Measurements from ENCODE around the gene CTNNA2. TPM values are rescaled to one million over a fixed set of nuclear protein-coding genes. Genes with fewer than 3 reads are reported as not detected.

The CTNNA2 gene
- total and polyA plus RNA-seq, 2 of the 8 experiments (the other 6 are each of a cell fraction or from before 2014, with no cell fraction given): 3.9 to 9.0 TPM

DNA sequence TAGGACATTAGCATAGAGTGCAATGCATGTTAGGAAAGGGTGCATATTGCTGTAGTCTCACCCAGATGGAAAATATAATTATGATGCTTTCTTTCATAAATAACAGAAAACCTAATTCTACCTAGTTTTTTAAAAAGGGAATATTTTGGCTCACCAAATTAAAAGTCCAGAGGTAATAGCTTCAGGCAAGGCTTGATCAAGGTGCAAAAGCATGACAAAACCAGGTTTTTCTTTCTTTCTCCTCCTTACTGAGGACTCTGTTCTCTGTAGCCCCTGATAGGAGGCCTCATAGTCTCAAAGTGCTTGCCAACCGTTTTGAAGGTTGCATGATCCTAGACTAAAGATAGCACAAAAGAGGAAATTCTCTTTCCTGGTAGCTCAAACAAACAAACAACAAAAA lies 349.9 kb downstream of the CTNNA2 start:
- POLR2A ChIA-PET (ENCODE audit: partially characterized antibody): no interaction called here
- TF ChIP-seq NANOG (IDR thresholded peaks at IDR 0.05; ENCODE audit: insufficient read depth, low read depth, low read length, poor library complexity, severe bottlenecking): no peak

More for the DNA sequence above, 349.9 kb downstream of the CTNNA2 start:
- no peak overlapping the region for H3K9ac ChIP-seq (replicated peaks in 1 of 4; ENCODE audit: extremely low read depth in 1 of 4, low read depth in 3 of 4, low read length in 3 of 4)
- H3K4me2 ChIP-seq (ENCODE audit: insufficient read depth in 1 of 2, low read depth in 2 of 2, low read length in 2 of 2): no peak overlapping the region
- H3K23me2 ChIP-seq (ENCODE audit: low read depth, low read length): no peaks in the 10 kb centered on the region; the same call in 1 of the 2 replicates
- no peak overlapping the region for H3K14ac ChIP-seq (ENCODE audit: insufficient read length)
- H4K91ac ChIP-seq (replicated peaks; ENCODE audit: insufficient read length, low read length): no peak overlapping the region
- no peaks in the 10 kb centered on the region for H3K27me3 ChIP-seq (replicated peaks in 1 of 4; ENCODE audit: control insufficient read depth in 3 of 4, extremely low read depth in 1 of 4, insufficient read depth in 3 of 4, low read length in 3 of 4)
- no peaks in the 10 kb centered on the region for H3K79me1 ChIP-seq (ENCODE audit: low read depth, low read length)
- H3K9me3 ChIP-seq (ENCODE audit: insufficient read depth in 2 of 2, low read depth in 1 of 2, low read length in 1 of 2): no peaks in the 10 kb centered on the region
- H2BK120ac ChIP-seq (replicated peaks; ENCODE audit: low read depth, low read length): no peak overlapping the region
- no peak overlapping the region for H4K5ac ChIP-seq (ENCODE audit: insufficient read length, low read depth, low read length)
- H3K79me2 ChIP-seq (ENCODE audit: control insufficient read depth in 1 of 2, insufficient read depth in 2 of 2, low read length in 2 of 2): no peaks in the 10 kb centered on the region
- H2BK12ac ChIP-seq (ENCODE audit: low read depth, low read length): no peak overlapping the region
- no peak overlapping the region for H4K8ac ChIP-seq (ENCODE audit: extremely low read depth, insufficient read depth, low read length)
- H4K20me1 ChIP-seq (replicated peaks in 1 of 2; ENCODE audit: control insufficient read depth in 1 of 2, insufficient read depth in 2 of 2, low read length in 2 of 2): no peaks in the 10 kb centered on the region
- no peak overlapping the region for H3K4ac ChIP-seq (replicated peaks; ENCODE audit: insufficient read length, low read depth, low read length)
- no peak overlapping the region for H2BK5ac ChIP-seq (ENCODE audit: low read depth, low read length)
- no peak overlapping the region for H3K18ac ChIP-seq (ENCODE audit: extremely low read depth, low read length)
- H3K4me3 ChIP-seq (ENCODE audit: extremely low read depth in 1 of 4, insufficient read depth in 2 of 4, low read depth in 3 of 4, low read length in 4 of 4): no peak overlapping the region
- H3K27ac ChIP-seq (ENCODE audit: low read depth, low read length): no peak overlapping the region
- 78% methylated on average over 1 of the region's 1 CpG; no CpG with 5 or more reads in 1 of the 2 experiments for WGBS, 2 experiments (ENCODE audit: extremely low coverage in 1 of 2, insufficient coverage in 1 of 2, insufficient read length in 1 of 2, insufficient replicate concordance in 2 of 2, low coverage in 1 of 2, low lambda C conversion rate in 2 of 2, missing lambda C conversion rate in 1 of 2)
- no peak overlapping the region for H2BK20ac ChIP-seq (ENCODE audit: low read length)
- no peak for DNase-seq (ENCODE audit: low read depth in 1 of 2, low spot score in 2 of 2)
- no peak overlapping the region for H3K23ac ChIP-seq (ENCODE audit: insufficient read length)
- no peak overlapping the region for H2AFZ ChIP-seq (ENCODE audit: low read length)
- no peak overlapping the region for H3K56ac ChIP-seq (replicated peaks; ENCODE audit: insufficient read length, low read depth, low read length)
- CTCF ChIA-PET (ENCODE audit: partially characterized antibody): interaction anchor here (0.6 to 2.7 kb wide), 8 partner anchors 8 to 544 kb away, joined by 3 to 8 read pairs (median 4); no protein-coding TSS in a partner anchor
- no peaks in the 10 kb centered on the region for H3K36me3 ChIP-seq (ENCODE audit: control insufficient read depth in 2 of 4, insufficient read depth in 4 of 4, low read length in 3 of 4)
- H2BK15ac ChIP-seq (ENCODE audit: low read length): no peak overlapping the region
- peaks cover 0 to 6% (median 2%) of the 10 kb centered on the region in 4 experiments; a peak in 4 of 7 replicates for H3K4me1 ChIP-seq (replicated peaks in 1 of 4; ENCODE audit: control insufficient read depth in 3 of 4, insufficient read depth in 4 of 4, low read length in 3 of 4)
- no peak for FAIRE-seq
- no peak overlapping the region for H2AK5ac ChIP-seq (ENCODE audit: low read depth, low read length)

All from H1 (cell line).